Measurements from ENCODE around the gene POLR1C.

GRCh38 chr6:43520097-43520496, 3.2 kb downstream of the POLR1C start:
- TF ChIP-seq POLR2AphosphoS5 (IDR thresholded peaks at IDR 0.05): no peak
- TF ChIP-seq POLR2A (IDR thresholded peaks at IDR 0.05): no peak
- TF ChIP-seq CTCF (IDR thresholded peaks at IDR 0.05): no peak

Measured in gastroesophageal sphincter (tissue), 3 donors.